PC-9 (cell line): Measurements from ENCODE around the gene COG3. TPM values are rescaled to one million over a fixed set of nuclear protein-coding genes. Genes with fewer than 3 reads are reported as not detected.

Experiments
- BruUV-seq: library from RNA; stranded (reverse); fragments of 400-500 nt; replicated peaks from 2 replicates; lab custom pipeline; 2021; lab: Mats Ljungman, UMichigan
- CTCF ChIA-PET: fragments of 300-600 bp; sonication (Branson Sonifier 250); formaldehyde crosslinking; loops from one replicate; lab custom pipeline; 2022; ENCODE audit warnings: antibody characterized with exemption; lab: Charles Lee
- POLR2A ChIA-PET: fragments of 300-600 bp; sonication (Branson Sonifier 250); formaldehyde crosslinking; loops from one replicate; lab custom pipeline; 2022; ENCODE audit warnings: antibody characterized with exemption; ENCODE audit not compliant: unreplicated experiment; lab: Charles Lee
- DNase-seq, 2 experiments: peaks; one replicate each; pipeline versions ENCODE4 v3.0.0 to v3.0.0-alpha.2; 2015 to 2022; ENCODE audit warnings: mixed read lengths in 1 of 2
- H2AFZ ChIP-seq: fragments of 200-600 bp; sonication (generic); 2 replicates; pipeline ENCODE4 v1.8.1; 2017; ENCODE audit warnings: antibody characterized with exemption
- H3F3A ChIP-seq: fragments of 200-600 bp; sonication (generic); 2 replicates; pipeline ENCODE4 v1.8.1; 2017; ENCODE audit warnings: antibody characterized with exemption, mild to moderate bottlenecking, low read depth; ENCODE audit not compliant: insufficient read depth
- H3K27ac ChIP-seq: fragments of 200-600 bp; sonication (generic); 2 replicates; pipeline ENCODE4 v1.6.1; 2016; ENCODE audit warnings: mixed run types
- H3K27me3 ChIP-seq: fragments of 200-600 bp; sonication (generic); 2 replicates; pipeline ENCODE4 v1.6.1; 2016; ENCODE audit warnings: low read depth, mixed run types; ENCODE audit not compliant: insufficient read depth
- H3K36me3 ChIP-seq: fragments of 200-600 bp; sonication (generic); 2 replicates; pipeline ENCODE4 v1.6.1; 2016; ENCODE audit warnings: low read depth, mixed run types
- H3K4me1 ChIP-seq: fragments of 200-600 bp; sonication (generic); replicated peaks from 2 replicates; pipeline ENCODE4 v1.6.1; 2016; ENCODE audit warnings: mixed run types; ENCODE audit not compliant: insufficient read depth
- H3K4me2 ChIP-seq: fragments of 200-600 bp; sonication (generic); 2 replicates; pipeline ENCODE4 v1.6.1; 2017; ENCODE audit warnings: mixed run types
- H3K4me3 ChIP-seq: fragments of 200-600 bp; sonication (generic); 2 replicates; pipeline ENCODE4 v1.6.1; 2016; ENCODE audit warnings: mixed run types
- H3K79me2 ChIP-seq: fragments of 200-600 bp; sonication (generic); 2 replicates; pipeline ENCODE4 v1.6.1; 2017; ENCODE audit warnings: low read depth, mixed run types
- H3K9me2 ChIP-seq: fragments of 200-600 bp; sonication (generic); 2 replicates; pipeline ENCODE4 v1.8.1; 2017; ENCODE audit warnings: mild to moderate bottlenecking; ENCODE audit not compliant: insufficient read depth
- H3K9me3 ChIP-seq: fragments of 200-600 bp; sonication (generic); 2 replicates; pipeline ENCODE4 v1.8.1; 2016; ENCODE audit warnings: low read depth; ENCODE audit not compliant: insufficient read depth
- H4K20me1 ChIP-seq: fragments of 200-600 bp; sonication (generic); 2 replicates; pipeline ENCODE4 v1.8.1; 2017; ENCODE audit not compliant: insufficient read depth
- CTCF ChIP-seq: fragments of 200-600 bp; sonication (generic); conservative IDR thresholded peaks from 2 replicates; pipeline ENCODE4 v1.6.1; 2017; ENCODE audit warnings: mixed run types, antibody characterized with exemption, mild to moderate bottlenecking, moderate library complexity
- EZH2 ChIP-seq: fragments of 200-600 bp; sonication (generic); IDR thresholded peaks from 2 replicates; pipeline ENCODE4 v1.8.0; 2017; ENCODE audit warnings: antibody characterized with exemption, low read depth
- intact Hi-C: fragments of 100-400 bp; cut with micrococcal nuclease; formaldehyde crosslinking; loops from one replicate; pipeline ENCODE4 v1.10.0; 2022; ENCODE audit not compliant: unreplicated experiment
- total RNA-seq: library from RNA; stranded (reverse); gene quantifications from 2 replicates; pipeline ENCODE4 v1.2.3, GENCODE V29; 2021

The COG3 gene
- total RNA-seq, 1 experiment from 2014 or later, result 22.3 TPM

- no peaks in the 10 kb centered on the region for H3K9me3 ChIP-seq
- BruUV-seq, result no TSS peak
- H2AFZ ChIP-seq, result no peak overlapping the region
- H3K4me2 ChIP-seq, result no peak overlapping the region
- peaks cover 30% of the 10 kb centered on the region for H3K4me1 ChIP-seq
- H3K27ac ChIP-seq, result no peak overlapping the region
- no peak for DNase-seq
- no peaks in the 10 kb centered on the region for H3K27me3 ChIP-seq
- H3K36me3 ChIP-seq, result peaks cover 62% of the 10 kb centered on the region
- ChIA-PET POLR2A (no interaction called here), CTCF (no interaction called here)
- H3F3A ChIP-seq, result peaks cover 33% of the 10 kb centered on the region
- no peaks in the 10 kb centered on the region; the same call in 1 of the 2 replicates for H3K9me2 ChIP-seq
- intact Hi-C loops, result no loop called here
- no peaks in the 10 kb centered on the region for H4K20me1 ChIP-seq
- H3K79me2 ChIP-seq, result peaks cover 14% of the 10 kb centered on the region; the same call in 1 of the 2 replicates
- H3K4me3 ChIP-seq, result no peak overlapping the region
- TF ChIP-seq EZH2 (no peak), CTCF (no peak)
Observed at GRCh38 chr13:45503658-45504057, 38.9 kb downstream of the COG3 start.

GRCh38 chr13:45506811-45507210, 42.1 kb downstream of the COG3 start:
- H3K27ac ChIP-seq, result no peak overlapping the region
- H2AFZ ChIP-seq, result no peak overlapping the region
- H3K4me1 ChIP-seq, result peaks cover 2% of the 10 kb centered on the region; the same call in 1 of the 2 replicates
- ChIA-PET CTCF (no interaction called here), POLR2A (interaction anchor here (0.6 kb wide), 1 partner anchor 1219 kb away, joined by 3 read pairs; no protein-coding TSS in a partner anchor)
- H3K79me2 ChIP-seq, result 0 out of 2 replicates have a peak, but pooled peaks cover 10% of the 10 kb centered on the region
- no peaks in the 10 kb centered on the region for H3K9me2 ChIP-seq
- no peaks in the 10 kb centered on the region for H3K9me3 ChIP-seq
- H3K4me3 ChIP-seq, result no peak overlapping the region
- no peaks in the 10 kb centered on the region for H3K27me3 ChIP-seq
- TF ChIP-seq CTCF, result no peak
- no peak for TF ChIP-seq EZH2
- H4K20me1 ChIP-seq, result peaks cover 5% of the 10 kb centered on the region
- DNase-seq, result no peak
- intact Hi-C loops, result no loop called here
- H3F3A ChIP-seq, result peaks cover 24% of the 10 kb centered on the region
- H3K36me3 ChIP-seq, result peaks cover 57% of the 10 kb centered on the region
- H3K4me2 ChIP-seq, result no peak overlapping the region
- no TSS peak for BruUV-seq

GRCh38 chr13:45508776-45509175, 44.0 kb downstream of the COG3 start:
- Histone ChIP-seq H2AFZ (no peak overlapping the region), H3K4me1 (peaks cover 4% of the 10 kb centered on the region; the same call in 1 of the 2 replicates), H3K36me3 (peaks cover 53% of the 10 kb centered on the region), H3K9me3 (no peaks in the 10 kb centered on the region), H3K4me3 (no peak overlapping the region), H3K79me2 (no peaks in the 10 kb centered on the region), H3K27me3 (no peaks in the 10 kb centered on the region), H3F3A (peaks cover 34% of the 10 kb centered on the region), H3K4me2 (no peak overlapping the region), H3K9me2 (no peaks in the 10 kb centered on the region), H3K27ac (no peak overlapping the region), H4K20me1 (peaks cover 10% of the 10 kb centered on the region)
- intact Hi-C loops, result no loop called here
- POLR2A ChIA-PET, result no interaction called here
- CTCF ChIA-PET, result no interaction called here
- DNase-seq, result no peak
- BruUV-seq, result no TSS peak
- TF ChIP-seq EZH2 (no peak), CTCF (no peak)
